ENCODE data around the gene MAP3K1.

- TF ChIP-seq SP1 (IDR thresholded peaks at IDR 0.05) = no peak
- no peak for TF ChIP-seq GABPA (IDR thresholded peaks at IDR 0.05 in 1 of 2, conservative IDR thresholded peaks at IDR 0.05 in 1 of 2)
- TF ChIP-seq, protein P1, sequence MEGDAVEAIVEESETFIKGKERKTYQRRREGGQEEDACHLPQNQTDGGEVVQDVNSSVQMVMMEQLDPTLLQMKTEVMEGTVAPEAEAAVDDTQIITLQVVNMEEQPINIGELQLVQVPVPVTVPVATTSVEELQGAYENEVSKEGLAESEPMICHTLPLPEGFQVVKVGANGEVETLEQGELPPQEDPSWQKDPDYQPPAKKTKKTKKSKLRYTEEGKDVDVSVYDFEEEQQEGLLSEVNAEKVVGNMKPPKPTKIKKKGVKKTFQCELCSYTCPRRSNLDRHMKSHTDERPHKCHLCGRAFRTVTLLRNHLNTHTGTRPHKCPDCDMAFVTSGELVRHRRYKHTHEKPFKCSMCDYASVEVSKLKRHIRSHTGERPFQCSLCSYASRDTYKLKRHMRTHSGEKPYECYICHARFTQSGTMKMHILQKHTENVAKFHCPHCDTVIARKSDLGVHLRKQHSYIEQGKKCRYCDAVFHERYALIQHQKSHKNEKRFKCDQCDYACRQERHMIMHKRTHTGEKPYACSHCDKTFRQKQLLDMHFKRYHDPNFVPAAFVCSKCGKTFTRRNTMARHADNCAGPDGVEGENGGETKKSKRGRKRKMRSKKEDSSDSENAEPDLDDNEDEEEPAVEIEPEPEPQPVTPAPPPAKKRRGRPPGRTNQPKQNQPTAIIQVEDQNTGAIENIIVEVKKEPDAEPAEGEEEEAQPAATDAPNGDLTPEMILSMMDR (IDR thresholded peaks at IDR 0.05; ENCODE audit: low read depth, low read length, missing input control) = no peak
- TF ChIP-seq JUND (IDR thresholded peaks at IDR 0.05) = no peak
- no peak for TF ChIP-seq RAD21 (IDR thresholded peaks at IDR 0.05)
- no peak for TF ChIP-seq TAF1 (conservative IDR thresholded peaks at IDR 0.05)
- no peak for TF ChIP-seq ATF3 (IDR thresholded peaks at IDR 0.05)
- TF ChIP-seq, protein P2, sequence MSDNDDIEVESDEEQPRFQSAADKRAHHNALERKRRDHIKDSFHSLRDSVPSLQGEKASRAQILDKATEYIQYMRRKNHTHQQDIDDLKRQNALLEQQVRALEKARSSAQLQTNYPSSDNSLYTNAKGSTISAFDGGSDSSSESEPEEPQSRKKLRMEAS (IDR thresholded peaks at IDR 0.05) = no peak
- TF ChIP-seq YY1 (IDR thresholded peaks at IDR 0.05) = no peak
- TF ChIP-seq EGR1 (IDR thresholded peaks at IDR 0.05; ENCODE audit: low read depth in 2 of 2) = no peak
- no peak for TF ChIP-seq RXRA (IDR thresholded peaks at IDR 0.05)
Measured at GRCh38 chr5:56802205-56802604, 13.1 kb upstream of the MAP3K1 start.
